Body of pancreas (tissue), 4 donors: ENCODE results near the gene MED27. TPM values are rescaled to one million over a fixed set of nuclear protein-coding genes. Genes with fewer than 3 reads are reported as not detected.

ENCODE experiments used
- ATAC-seq: fragments of 150-250 bp; one replicate; pipeline ENCODE4 v1.9.1; 2016
- DNase-seq, 4 donors: peaks; one replicate each; pipeline ENCODE4 v3.0.0-alpha.2; 2019
- H3K27ac ChIP-seq, 4 donors: fragments of 200-600 bp; sonication (generic); 1 replicate in 3 of 4; 2 replicates in 1 of 4; pipeline versions ENCODE4 v1.5.1 to v1.6.1; 2016 to 2019; ENCODE audit warnings: mild to moderate bottlenecking in 1 of 4, mixed read lengths in 1 of 4, moderate library complexity in 1 of 4
- H3K27me3 ChIP-seq, 2 donors: fragments of 200-600 bp; sonication (generic); one replicate each; pipeline ENCODE4 v1.6.0; 2016; ENCODE audit warnings: mild to moderate bottlenecking in 1 of 2
- H3K36me3 ChIP-seq, 2 donors: fragments of 200-600 bp; sonication (generic); replicated peaks in 1 of 2; 2 replicates each; pipeline ENCODE4 v1.5.1; 2016; ENCODE audit warnings: low read depth in 2 of 2; ENCODE audit not compliant: insufficient read depth in 1 of 2
- H3K4me1 ChIP-seq: fragments of 200-600 bp; sonication (generic); one replicate; pipeline ENCODE4 v1.6.0; 2016
- H3K4me3 ChIP-seq, 2 donors: fragments of 200-600 bp; sonication (generic); 1 replicate in 1 of 2; 2 replicates in 1 of 2; pipeline ENCODE4 v1.5.1; 2016 to 2019
- H3K9me3 ChIP-seq, 3 donors: fragments of 200-600 bp; sonication (generic); 1 replicate in 2 of 3; 2 replicates in 1 of 3; pipeline ENCODE4 v1.5.1; 2016
- CTCF ChIP-seq, 7 experiments: fragments of 450-650 bp in 4 of 7; fragments of 200-600 bp in 3 of 7; sonication (generic) in 3 of 7; IDR thresholded peaks; one replicate each; pipeline ENCODE4 v1.5.1; 2016 to 2019; ENCODE audit warnings: antibody characterized with exemption in 7 of 7
- POLR2A ChIP-seq, 3 donors: fragments of 450-650 bp; IDR thresholded peaks; one replicate each; pipeline ENCODE4 v1.6.1; 2016; ENCODE audit warnings: antibody characterized with exemption in 3 of 3, mild to moderate bottlenecking in 2 of 3
- WGBS, 2 donors: methylation state at CpG; one replicate each; pipeline ENCODE4 v1.1.5; 2017; 5-methylcytosine and 5-hydroxymethylcytosine counted together
- intact Hi-C: fragments of 100-400 bp; cut with DNase I; formaldehyde crosslinking; loops from one replicate; pipeline ENCODE4 v1.15.1; 2023
- total RNA-seq, 2 donors: library from RNA; depleted of rRNA; stranded (reverse); fragments of >200 nt; gene quantifications; one replicate each; pipeline ENCODE4 v1.1.0, GENCODE V29; 2016

MED27 gene
- total RNA-seq, 2 donors from 2014 or later: 3.4 to 11.5 TPM

- Histone ChIP-seq H3K36me3 (no peaks in the 10 kb centered on the region), H3K27ac (no peak overlapping the region), H3K9me3 (no peaks in the 10 kb centered on the region), H3K27me3 (no peaks in the 10 kb centered on the region), H3K4me3 (no peak overlapping the region), H3K4me1 (no peaks in the 10 kb centered on the region)
- no peak for DNase-seq
- no peak for TF ChIP-seq POLR2A (IDR thresholded peaks at IDR 0.05)
- TF ChIP-seq CTCF (IDR thresholded peaks at IDR 0.05): no peak
- ATAC-seq: no peak
- WGBS, 2 donors: 89 to 92% methylated on average over 13 of the region's 13 CpGs
- intact Hi-C loops: no loop called here
Observed at GRCh38 chr9:131879911-131880290, 199.8 kb downstream of the MED27 start.

- ATAC-seq (no peak), DNase-seq (no peak)
- no peaks in the 10 kb centered on the region for H3K36me3 ChIP-seq
- 81 to 94% methylated on average over 10 to 11 of the region's 11 CpGs for WGBS, 2 donors
- H3K9me3 ChIP-seq: no peaks in the 10 kb centered on the region
- no peak overlapping the region for H3K27ac ChIP-seq
- TF ChIP-seq CTCF (IDR thresholded peaks at IDR 0.05): no peak
- no peak for TF ChIP-seq POLR2A (IDR thresholded peaks at IDR 0.05)
- H3K4me3 ChIP-seq: no peak overlapping the region
- H3K27me3 ChIP-seq: no peaks in the 10 kb centered on the region
- H3K4me1 ChIP-seq: no peaks in the 10 kb centered on the region
- intact Hi-C loops: no loop called here
Observed at GRCh38 chr9:131879181-131879910, 200.3 kb downstream of the MED27 start.

GRCh38 chr9:131876486-131876885 is 203.2 kb downstream of the MED27 start:
- H3K36me3 ChIP-seq: no peaks in the 10 kb centered on the region
- H3K27ac ChIP-seq: no peak overlapping the region
- TF ChIP-seq CTCF (IDR thresholded peaks at IDR 0.05): no peak
- TF ChIP-seq POLR2A (IDR thresholded peaks at IDR 0.05): no peak
- no peak for DNase-seq
- no peak for ATAC-seq
- intact Hi-C loops: no loop called here
- 95 to 96% methylated on average over 10 to 16 of the region's 16 CpGs for WGBS, 2 donors
- no peaks in the 10 kb centered on the region for H3K4me1 ChIP-seq
- no peak overlapping the region for H3K4me3 ChIP-seq
- H3K27me3 ChIP-seq: no peaks in the 10 kb centered on the region
- no peaks in the 10 kb centered on the region for H3K9me3 ChIP-seq

GRCh38 chr9:131875828-131876485 is 203.7 kb downstream of the MED27 start:
- Histone ChIP-seq H3K4me1 (no peaks in the 10 kb centered on the region), H3K27ac (no peak overlapping the region), H3K9me3 (no peaks in the 10 kb centered on the region), H3K36me3 (no peaks in the 10 kb centered on the region), H3K4me3 (no peak overlapping the region), H3K27me3 (no peaks in the 10 kb centered on the region)
- intact Hi-C loops: no loop called here
- no peak for ATAC-seq
- TF ChIP-seq POLR2A (IDR thresholded peaks at IDR 0.05): no peak
- no peak for DNase-seq
- WGBS, 2 donors: 91 to 92% methylated on average over 16 to 17 of the region's 17 CpGs

- H3K9me3 ChIP-seq: no peaks in the 10 kb centered on the region
- H3K4me1 ChIP-seq: no peaks in the 10 kb centered on the region
- WGBS, 2 donors: 84 to 90% methylated on average over 12 of the region's 12 CpGs
- H3K36me3 ChIP-seq: no peaks in the 10 kb centered on the region
- ATAC-seq: no peak
- no peak for TF ChIP-seq CTCF (IDR thresholded peaks at IDR 0.05)
- no peak for TF ChIP-seq POLR2A (IDR thresholded peaks at IDR 0.05)
- intact Hi-C loops: no loop called here
- H3K4me3 ChIP-seq: no peak overlapping the region
- no peak for DNase-seq
- H3K27me3 ChIP-seq: no peaks in the 10 kb centered on the region
- no peak overlapping the region for H3K27ac ChIP-seq
Observed at GRCh38 chr9:131874916-131875670, 204.6 kb downstream of the MED27 start.
